Neural progenitor cell (in vitro differentiated cells): ENCODE results near the gene ALDH3B1. TPM values are rescaled to one million over a fixed set of nuclear protein-coding genes. Genes with fewer than 3 reads are reported as not detected.

Source experiments
- DNase-seq: peaks from one replicate; pipeline ENCODE4 v3.0.0-alpha.2; 2016; ENCODE audit warnings: low spot score
- H2AFZ ChIP-seq: fragments of 200-600 bp; sonication (generic); replicated peaks from 2 replicates; pipeline ENCODE4 v1.6.1; 2016; ENCODE audit warnings: antibody characterized with exemption
- H3F3A ChIP-seq: fragments of 200-600 bp; sonication (generic); 2 replicates; pipeline ENCODE4 v1.6.1; 2016; ENCODE audit warnings: antibody characterized with exemption, low read depth
- H3K27ac ChIP-seq: fragments of 200-600 bp; sonication (generic); 2 replicates; pipeline ENCODE4 v1.5.1; 2016; ENCODE audit warnings: mild to moderate bottlenecking
- H3K27me3 ChIP-seq: fragments of 200-600 bp; sonication (generic); 2 replicates; pipeline ENCODE4 v1.6.1; 2016; ENCODE audit warnings: mild to moderate bottlenecking, moderate library complexity
- H3K36me3 ChIP-seq: fragments of 200-600 bp; sonication (generic); 2 replicates; pipeline ENCODE4 v1.5.1; 2016
- H3K4me1 ChIP-seq: fragments of 200-600 bp; sonication (generic); 2 replicates; pipeline ENCODE4 v1.6.1; 2016; ENCODE audit warnings: mixed run types
- H3K4me2 ChIP-seq: fragments of 200-600 bp; sonication (generic); 2 replicates; pipeline ENCODE4 v1.6.1; 2016
- H3K4me3 ChIP-seq: fragments of 200-600 bp; sonication (generic); 2 replicates; pipeline ENCODE4 v1.5.1; 2016
- H3K79me2 ChIP-seq: fragments of 200-600 bp; sonication (generic); 2 replicates; pipeline ENCODE4 v1.6.1; 2016; ENCODE audit warnings: low read depth
- H3K9ac ChIP-seq: fragments of 200-600 bp; sonication (generic); 2 replicates; pipeline ENCODE4 v1.6.1; 2016
- H3K9me3 ChIP-seq: fragments of 200-600 bp; sonication (generic); 2 replicates; pipeline ENCODE4 v1.5.1; 2016; ENCODE audit warnings: low read depth
- H4K20me1 ChIP-seq: fragments of 200-600 bp; sonication (generic); 2 replicates; pipeline ENCODE4 v1.6.1; 2016; ENCODE audit warnings: low read depth
- H3K27ac Mint-ChIP-seq: 3 replicates; pipeline ENCODE4 v1.8.0; 2021; ENCODE audit warnings: mixed read lengths
- H3K27me3 Mint-ChIP-seq: 2 replicates; pipeline ENCODE4 v1.8.0; 2022; ENCODE audit warnings: low read depth, mild to moderate bottlenecking, inconsistent platforms, moderate library complexity, mixed read lengths; ENCODE audit not compliant: insufficient read depth
- H3K36me3 Mint-ChIP-seq: 3 replicates; pipeline ENCODE4 v1.8.0; 2021; ENCODE audit warnings: mixed read lengths
- H3K4me1 Mint-ChIP-seq: 3 replicates; pipeline ENCODE4 v1.8.0; 2021; ENCODE audit warnings: mixed read lengths
- H3K4me3 Mint-ChIP-seq: 3 replicates; pipeline ENCODE4 v1.8.0; 2021; ENCODE audit warnings: mild to moderate bottlenecking, moderate library complexity, mixed read lengths
- H3K9me3 Mint-ChIP-seq: 3 replicates; pipeline ENCODE4 v1.8.0; 2020; ENCODE audit warnings: mixed read lengths
- CTCF ChIP-seq: fragments of 200-600 bp; sonication (generic); IDR thresholded peaks from 2 replicates; pipeline ENCODE4 v1.5.1; 2017; ENCODE audit warnings: antibody characterized with exemption, mild to moderate bottlenecking
- EZH2 ChIP-seq: fragments of 200-600 bp; sonication (generic); IDR thresholded peaks from 2 replicates; pipeline ENCODE4 v1.6.1; 2017; ENCODE audit warnings: antibody characterized with exemption, mild to moderate bottlenecking, moderate library complexity
- EZH2phosphoT487 ChIP-seq: fragments of 200-600 bp; sonication (generic); IDR thresholded peaks from 2 replicates; pipeline ENCODE4 v1.6.1; 2017; ENCODE audit warnings: antibody characterized with exemption
- total RNA-seq: library from RNA; depleted of rRNA; stranded (reverse); fragments of >200 nt; gene quantifications from 2 replicates; pipeline ENCODE4 v1.2.3, GENCODE V29; 2015; ENCODE audit warnings: low replicate concordance

The ALDH3B1 gene
- total RNA-seq, 1 donor from 2014 or later = not detected

- H3K36me3 Mint-ChIP-seq = peaks cover 17% of the 10 kb centered on the region
- H3K27me3 Mint-ChIP-seq = peaks cover 14% of the 10 kb centered on the region
- Histone ChIP-seq H4K20me1 (peaks cover 3% of the 10 kb centered on the region), H3K27ac (no peak overlapping the region), H3K9ac (no peak overlapping the region), H3K4me2 (no peak overlapping the region), H2AFZ (no peak overlapping the region), H3K9me3 (no peaks in the 10 kb centered on the region), H3F3A (peaks cover 6% of the 10 kb centered on the region), H3K27me3 (no peaks in the 10 kb centered on the region), H3K4me3 (no peak overlapping the region), H3K4me1 (peaks cover 11% of the 10 kb centered on the region), H3K79me2 (peaks cover 25% of the 10 kb centered on the region), H3K36me3 (no peaks in the 10 kb centered on the region)
- H3K4me1 Mint-ChIP-seq = peaks cover 24% of the 10 kb centered on the region
- H3K9me3 Mint-ChIP-seq = peaks cover 6% of the 10 kb centered on the region
- TF ChIP-seq CTCF (no peak), EZH2 (no peak), EZH2phosphoT487 (no peak)
- H3K27ac Mint-ChIP-seq = no peak overlapping the region
- peak overlapping the region; percentile 55 for H3K4me3 Mint-ChIP-seq
- no peak for DNase-seq
Observed at GRCh38 chr11:68026391-68027105, 16.4 kb downstream of the ALDH3B1 start.

GRCh38 chr11:68027667-68028066 lies 17.5 kb downstream of the ALDH3B1 start:
- Histone ChIP-seq H3K4me3 (no peak overlapping the region), H3F3A (peaks cover 6% of the 10 kb centered on the region), H4K20me1 (peaks cover 3% of the 10 kb centered on the region), H3K4me1 (peaks cover 12% of the 10 kb centered on the region), H2AFZ (no peak overlapping the region), H3K79me2 (peaks cover 36% of the 10 kb centered on the region), H3K9me3 (no peaks in the 10 kb centered on the region), H3K27me3 (no peaks in the 10 kb centered on the region), H3K36me3 (no peaks in the 10 kb centered on the region), H3K27ac (no peak overlapping the region), H3K9ac (no peak overlapping the region), H3K4me2 (no peak overlapping the region)
- peaks cover 6% of the 10 kb centered on the region for H3K9me3 Mint-ChIP-seq
- DNase-seq = no peak
- no peak overlapping the region for H3K4me3 Mint-ChIP-seq
- H3K27me3 Mint-ChIP-seq = peaks cover 14% of the 10 kb centered on the region
- H3K4me1 Mint-ChIP-seq = peaks cover 24% of the 10 kb centered on the region
- no peak overlapping the region for H3K27ac Mint-ChIP-seq
- peaks cover 20% of the 10 kb centered on the region for H3K36me3 Mint-ChIP-seq
- no peak for TF ChIP-seq EZH2
- TF ChIP-seq CTCF = no peak
- TF ChIP-seq EZH2phosphoT487 = no peak

- peaks cover 6% of the 10 kb centered on the region for H3K9me3 Mint-ChIP-seq
- Histone ChIP-seq H3K9ac (no peak overlapping the region), H2AFZ (no peak overlapping the region), H3F3A (peaks cover 6% of the 10 kb centered on the region), H3K27me3 (no peaks in the 10 kb centered on the region), H3K27ac (no peak overlapping the region), H3K36me3 (no peaks in the 10 kb centered on the region), H3K4me1 (peaks cover 12% of the 10 kb centered on the region), H3K4me3 (peak overlapping the region; percentile 87), H3K79me2 (peaks cover 36% of the 10 kb centered on the region), H3K9me3 (no peaks in the 10 kb centered on the region), H3K4me2 (peak overlapping the region; percentile 63), H4K20me1 (peaks cover 3% of the 10 kb centered on the region)
- DNase-seq = no peak
- peak overlapping the region; percentile 97 for H3K27ac Mint-ChIP-seq
- H3K4me1 Mint-ChIP-seq = peaks cover 24% of the 10 kb centered on the region
- H3K36me3 Mint-ChIP-seq = peaks cover 20% of the 10 kb centered on the region
- peak overlapping the region; percentile 97 for H3K4me3 Mint-ChIP-seq
- no peak for TF ChIP-seq CTCF
- peaks cover 14% of the 10 kb centered on the region for H3K27me3 Mint-ChIP-seq
Observed at GRCh38 chr11:68028802-68029545, 18.8 kb downstream of the ALDH3B1 start.
